ENCODE results near the gene HASPIN.
A peak's percentile ranks its signal among the peaks of the same experiment; 100 is the strongest.

GRCh38 chr17:3678095-3678820, 45.4 kb upstream of the HASPIN start:
- TF ChIP-seq REST (IDR thresholded peaks at IDR 0.05; ENCODE audit: unreplicated experiment) = no peak
- peak; percentile 31 to 59; a peak in 3 of 4 replicates for TF ChIP-seq CTCF (conservative IDR thresholded peaks at IDR 0.05; ENCODE audit: low read depth in 2 of 2)
- no peak for TF ChIP-seq EZH2phosphoT487 (IDR thresholded peaks at IDR 0.05; ENCODE audit: unreplicated experiment)
- TF ChIP-seq EZH2 (IDR thresholded peaks at IDR 0.05; ENCODE audit: low read depth, unreplicated experiment) = no peak
- TF ChIP-seq POLR2AphosphoS5 (IDR thresholded peaks at IDR 0.05; ENCODE audit: low read depth) = no peak
- TF ChIP-seq CREB1 (CRISPR knock-in tag; IDR thresholded peaks at IDR 0.05; ENCODE audit: low read depth) = no peak
- TF ChIP-seq ZNF462 (CRISPR knock-in tag; IDR thresholded peaks at IDR 0.05) = no peak
- no peak for TF ChIP-seq ZNF331 (CRISPR knock-in tag; IDR thresholded peaks at IDR 0.05; ENCODE audit: low read depth)
- TF ChIP-seq JUNB (IDR thresholded peaks at IDR 0.05; ENCODE audit: unreplicated experiment) = no peak

All from GM23338 (cell line).